ENCODE data around the gene FAM50B. TPM values are rescaled to one million over a fixed set of nuclear protein-coding genes. Genes with fewer than 3 reads are reported as not detected.

The FAM50B gene
- total RNA-seq: 10 to 100 TPM in 2 of 7 donors, 1 to 10 TPM in 5; 7.3 to 11.8 (median 8.4) TPM
- polyA plus RNA-seq: 10 to 100 TPM in 2 of 3 donors, 1 to 10 TPM in 1; 6.6 to 13.3 (median 11.7) TPM
- long read RNA-seq, donor 1, transcript FAM50B-202 (1 exons, 1,935 nt): major isoform, 7 of 10 reads
- long read RNA-seq, donor 1, partial matches to known transcripts: 0 of 10 reads
- long read RNA-seq, donor 1, other reads (novel, unspliced or antisense): 0 of 10 reads
- long read RNA-seq, donor 2, transcript FAM50B-202 (1 exons, 1,935 nt): major isoform, 7 of 11 reads
- long read RNA-seq, donor 2, partial matches to known transcripts: 0 of 11 reads
- long read RNA-seq, donor 2, other reads (novel, unspliced or antisense): 0 of 11 reads

- TF ChIP-seq CTCF (IDR thresholded peaks at IDR 0.05 in 8 of 11, conservative IDR thresholded peaks at IDR 0.05 in 3 of 11) (peak; percentile 93 to 99 (median 96)), POLR2A (IDR thresholded peaks at IDR 0.05) (peak in 1 of 3 donors; percentile 7), POLR2AphosphoS5 (IDR thresholded peaks at IDR 0.05) (peak; percentile 75 to 89 (median 86))
- Histone ChIP-seq H3K27me3 (replicated peaks in 1 of 7) (no peaks in the 10 kb centered on the region), H3K9me3 (peaks cover 0 to 10% (median 4%) of the 10 kb centered on the region in 8 donors), H3K27ac (peak within 1 kb of the TSS in 7 of 8 donors; percentile 55 to 81 (median 73)), H3K4me3 (peak within 1 kb of the TSS; percentile 25 to 73 (median 39)), H3K4me1 (peaks cover 0 to 40% (median 13%) of the 10 kb centered on the region in 6 donors), H3K36me3 (no peaks in the 10 kb centered on the region)
- WGBS, 5 donors: 36 to 65% (median 50%) methylated on average over 34 to 49 of the region's 49 CpGs
- intact Hi-C loops (cut with DNase I; ENCODE audit: low total_unique reads): no loop called here
- peak; percentile 97 for DNase-seq
Observed at GRCh38 chr6:3848925-3849605, at the start of gene FAM50B. Gene FAM50B, plus strand, starts transcription at chr6:3849373. Its CDS starts 439 bp downstream, at chr6:3849812.

- 73 to 95% (median 94%) methylated on average over 6 of the region's 6 CpGs for WGBS, 5 donors
- no peaks in the 10 kb centered on the region for H3K9me3 ChIP-seq
- H3K36me3 ChIP-seq: no peaks in the 10 kb centered on the region
- no peak overlapping the region for H3K27ac ChIP-seq
- no peak overlapping the region for H3K4me3 ChIP-seq
- peaks cover 0 to 40% (median 15%) of the 10 kb centered on the region in 6 donors for H3K4me1 ChIP-seq
- TF ChIP-seq CTCF (IDR thresholded peaks at IDR 0.05 in 8 of 11, conservative IDR thresholded peaks at IDR 0.05 in 3 of 11): no peak
- no peak for TF ChIP-seq POLR2AphosphoS5 (IDR thresholded peaks at IDR 0.05)
- TF ChIP-seq POLR2A (IDR thresholded peaks at IDR 0.05): no peak
- intact Hi-C loops (cut with DNase I; ENCODE audit: low total_unique reads): no loop called here
- no peaks in the 10 kb centered on the region for H3K27me3 ChIP-seq (replicated peaks in 1 of 7)
- no peak for DNase-seq
Observed at GRCh38 chr6:3799719-3800118, 49.5 kb upstream of the FAM50B start.

- intact Hi-C loops (cut with DNase I; ENCODE audit: low total_unique reads): no loop called here
- Histone ChIP-seq H3K4me1 (peaks cover 0 to 34% (median 13%) of the 10 kb centered on the region in 6 donors), H3K36me3 (no peaks in the 10 kb centered on the region), H3K4me3 (no peak overlapping the region), H3K9me3 (no peaks in the 10 kb centered on the region), H3K27me3 (replicated peaks in 1 of 7) (no peaks in the 10 kb centered on the region), H3K27ac (no peak overlapping the region)
- no peak for TF ChIP-seq POLR2A (IDR thresholded peaks at IDR 0.05)
- TF ChIP-seq POLR2AphosphoS5 (IDR thresholded peaks at IDR 0.05): no peak
- TF ChIP-seq CTCF (IDR thresholded peaks at IDR 0.05 in 8 of 11, conservative IDR thresholded peaks at IDR 0.05 in 3 of 11): no peak
- no peak for DNase-seq
- WGBS, 5 donors: 73 to 84% (median 82%) methylated on average over 11 of the region's 11 CpGs
Observed at GRCh38 chr6:3800850-3801591, 48.2 kb upstream of the FAM50B start.

All from spleen (tissue), 13 donors.